Umbilical cord (tissue), 2 donors: Measurements from ENCODE around the gene CSRNP3. TPM values are rescaled to one million over a fixed set of nuclear protein-coding genes. Genes with fewer than 3 reads are reported as not detected.

Source experiments
- DNase-seq: peaks from one replicate; pipeline ENCODE4 v3.0.0-alpha.2; 2015; ENCODE audit warnings: low spot score
- total RNA-seq: library from RNA; depleted of rRNA; stranded (reverse); fragments of >200 nt; gene quantifications from one replicate; pipeline ENCODE4 v1.2.3, GENCODE V29; 2014; ENCODE audit warnings: low replicate concordance; ENCODE audit not compliant: insufficient read depth

CSRNP3 gene
- total RNA-seq, 1 donor from 2014 or later = 10.4 TPM

DNA sequence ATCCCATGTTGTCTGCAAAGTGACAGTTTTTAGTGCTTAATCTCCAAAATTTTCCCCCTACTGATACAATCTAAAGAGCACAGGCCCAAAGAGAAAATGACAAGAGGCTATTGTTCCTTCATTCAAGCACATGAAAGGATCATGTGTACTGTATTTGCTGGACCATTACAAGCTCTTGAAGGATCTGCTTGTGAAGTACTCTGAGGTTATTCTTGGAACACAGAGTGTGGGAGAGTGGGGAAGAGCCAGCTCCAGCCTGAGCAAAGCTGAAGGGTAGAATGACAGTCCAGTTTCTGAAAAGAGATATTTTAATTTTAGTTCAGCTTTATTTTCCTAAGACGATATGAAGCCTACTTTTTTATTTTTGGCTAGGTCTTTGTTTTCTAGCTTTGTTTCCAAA is 212.3 kb downstream of the CSRNP3 start:
- no peak for DNase-seq

- DNase-seq = no peak
These were observed 213.0 kb downstream of the CSRNP3 start for GRCh38 chr2:165682546-165682945.

- no peak for DNase-seq
These were observed 217.3 kb downstream of the CSRNP3 start for GRCh38 chr2:165686800-165687199.

DNA sequence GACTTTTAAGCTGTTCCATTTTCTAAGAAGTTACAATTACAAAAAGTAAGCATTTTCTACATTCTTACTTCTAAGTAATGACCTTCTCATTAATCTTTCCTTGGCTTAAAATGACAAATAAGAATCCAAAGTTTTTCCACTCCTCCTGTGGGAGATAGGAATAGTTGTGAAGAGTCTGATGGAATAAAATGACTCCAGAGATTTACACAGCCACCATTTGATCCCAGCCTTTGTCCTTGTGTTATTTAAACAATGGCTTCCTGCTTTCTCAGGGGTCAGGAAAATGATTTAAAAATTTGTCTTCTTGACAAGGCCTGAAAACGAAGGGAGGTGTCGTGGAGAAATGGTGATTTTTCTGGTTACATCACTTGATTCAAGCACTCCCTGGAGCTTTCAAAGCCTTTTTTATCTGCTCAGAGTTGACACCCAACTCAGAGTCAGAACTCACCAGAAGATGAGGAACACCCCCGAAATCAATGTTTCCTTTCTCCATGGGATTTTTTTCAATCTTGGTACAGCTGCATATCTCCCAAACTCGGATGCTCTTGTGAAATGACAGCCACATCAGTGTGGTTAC is 218.0 kb downstream of the CSRNP3 start:
- DNase-seq = no peak

GRCh38 chr2:165691615-165692014 is 222.1 kb downstream of the CSRNP3 start:
- peak; percentile 58 for DNase-seq

DNA sequence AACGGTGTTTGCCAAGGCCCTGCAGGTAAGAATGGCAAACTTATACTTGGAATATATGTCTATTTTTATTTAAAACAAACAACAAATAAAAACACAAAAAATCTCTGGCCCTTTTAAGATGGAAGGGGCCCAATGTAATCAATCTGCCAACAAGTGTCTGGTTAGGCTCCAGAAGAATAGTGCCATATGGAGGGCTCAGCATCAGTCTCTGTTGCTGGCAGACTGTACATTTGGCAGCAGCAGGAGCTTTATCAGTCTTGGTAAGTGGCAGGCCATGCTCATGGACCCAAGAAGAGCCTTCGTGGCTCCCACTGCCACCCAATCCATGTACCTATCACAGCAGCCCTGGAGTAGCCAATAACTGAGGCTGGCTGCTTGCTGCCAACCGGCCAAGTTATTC is 223.4 kb downstream of the CSRNP3 start:
- DNase-seq = no peak

- DNase-seq = no peak
These were observed 224.3 kb downstream of the CSRNP3 start for GRCh38 chr2:165693838-165694237.

- no peak for DNase-seq
These were observed 228.4 kb downstream of the CSRNP3 start for GRCh38 chr2:165697748-165698443.

DNA sequence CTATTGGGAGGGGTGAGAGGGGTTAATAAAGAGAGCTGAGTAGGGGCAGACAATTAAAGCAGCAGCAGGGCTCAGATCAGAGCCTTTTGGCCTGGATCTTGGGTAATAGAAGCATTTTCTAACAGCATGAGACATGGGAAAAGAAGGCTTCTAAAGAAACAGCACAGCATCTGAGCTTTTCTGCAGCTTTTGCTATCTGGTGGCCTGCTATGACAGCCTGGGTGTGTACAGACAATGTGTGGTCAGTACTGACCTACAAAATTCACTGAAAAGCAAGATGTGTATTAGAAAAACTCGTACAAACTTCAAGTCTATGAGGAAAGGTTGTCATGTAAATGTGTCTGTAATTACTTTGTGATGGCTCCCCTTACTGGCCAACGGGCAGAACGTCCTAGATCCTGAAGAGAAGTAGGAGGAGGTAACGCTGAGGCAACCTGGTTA is 229.0 kb downstream of the CSRNP3 start:
- peak; percentile 63 for DNase-seq

DNA sequence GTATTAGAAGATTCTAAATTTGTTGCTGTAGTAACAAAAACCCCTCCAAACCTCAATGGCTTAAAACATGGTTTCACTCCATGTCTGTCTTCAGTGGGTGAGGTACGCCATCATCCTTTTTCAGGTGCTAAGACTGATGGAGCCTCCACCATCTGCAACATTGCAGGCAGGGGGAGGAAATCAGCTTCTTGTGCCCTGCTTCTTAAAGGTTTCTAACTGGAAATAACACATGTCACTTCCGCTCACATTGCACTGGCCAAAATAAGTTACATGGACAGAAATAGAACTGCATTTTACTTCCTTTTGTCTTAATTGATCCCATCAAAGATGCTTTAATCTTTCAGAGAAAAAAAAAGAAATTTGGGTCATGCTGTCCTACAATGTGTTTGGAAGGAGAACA is 230.4 kb downstream of the CSRNP3 start:
- DNase-seq = no peak

DNA sequence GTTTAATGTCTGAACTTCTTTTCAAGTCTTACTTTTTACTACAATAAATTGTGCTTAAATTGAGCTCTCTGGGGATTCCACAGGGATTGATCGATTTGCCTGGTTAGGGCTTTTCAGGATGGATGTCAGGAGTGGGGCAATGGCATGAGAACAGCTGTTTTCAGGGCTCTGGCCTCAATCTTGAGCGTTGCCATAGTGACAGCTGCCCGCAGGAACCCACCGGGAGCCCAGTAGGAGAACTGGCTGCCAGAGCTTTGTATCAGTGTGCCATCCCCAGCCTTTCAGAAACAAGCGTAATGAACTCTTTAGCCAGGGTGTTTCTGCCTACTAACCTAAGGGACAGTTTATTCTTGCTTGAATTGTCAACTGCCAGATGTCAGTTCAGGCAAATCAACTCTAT is 231.0 kb downstream of the CSRNP3 start:
- DNase-seq = no peak

DNA sequence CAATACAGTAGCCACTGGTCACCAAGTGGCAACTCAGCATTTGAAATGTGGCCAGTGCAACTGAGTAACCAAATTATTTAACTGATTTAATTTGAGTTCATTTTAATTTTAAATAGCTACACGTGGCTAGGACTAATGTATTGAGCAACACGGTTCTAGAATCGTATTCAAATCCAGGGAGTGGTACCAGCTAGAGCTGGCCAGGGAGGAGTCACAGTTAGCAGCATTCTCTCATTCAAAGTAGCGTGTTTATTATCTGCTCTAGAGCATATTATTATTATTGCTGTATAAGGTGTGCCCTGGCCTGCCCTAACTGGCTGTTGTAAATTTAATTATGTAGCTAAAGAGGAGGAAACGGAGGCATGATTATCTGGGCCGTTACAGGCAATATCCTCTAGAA is 231.6 kb downstream of the CSRNP3 start:
- DNase-seq = no peak

DNA sequence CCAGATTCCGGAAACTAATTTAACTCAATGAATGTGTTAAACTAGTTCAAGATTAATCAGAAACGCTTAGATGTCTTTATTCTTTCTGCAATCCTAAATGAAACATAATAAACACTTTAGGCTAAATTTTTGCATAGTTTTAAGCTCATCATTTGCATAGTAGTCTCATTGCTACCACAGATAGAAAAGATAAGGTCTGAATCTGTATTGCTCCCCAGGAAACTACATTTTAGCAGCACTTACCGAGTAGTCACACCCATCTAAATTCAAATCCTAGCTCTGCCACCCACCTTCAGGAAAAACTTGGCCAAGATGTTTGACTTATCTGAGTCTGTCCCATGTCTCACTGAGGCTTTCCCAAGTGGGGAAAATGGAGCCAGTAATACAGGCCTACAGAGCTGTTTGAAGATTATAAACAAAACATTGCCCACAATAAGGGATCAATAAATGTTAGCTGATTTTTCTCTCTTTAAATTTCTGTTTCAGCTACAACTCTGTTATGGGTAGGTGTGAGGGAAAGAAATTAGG is 237.5 kb downstream of the CSRNP3 start:
- no peak for DNase-seq

DNA sequence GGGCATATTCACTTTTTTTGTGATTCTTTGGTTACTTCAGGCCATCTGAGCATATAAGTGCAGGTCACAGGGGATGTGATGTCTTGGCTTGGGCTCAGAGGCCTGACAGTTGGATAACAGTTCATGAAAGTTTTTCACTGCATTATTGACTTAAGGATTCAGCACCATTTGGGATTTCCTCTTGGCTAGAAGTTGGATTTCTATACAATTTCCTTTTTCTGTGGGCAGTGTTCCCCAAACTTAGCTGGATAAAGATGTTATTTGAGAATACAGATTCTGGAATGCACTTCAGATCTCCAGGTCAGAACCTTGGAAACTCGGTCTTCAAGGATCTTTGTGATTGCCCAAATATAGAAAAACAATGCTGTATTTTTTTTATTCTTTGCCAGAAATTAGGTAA is 246.6 kb downstream of the CSRNP3 start:
- no peak for DNase-seq

- DNase-seq = no peak
These were observed 249.2 kb downstream of the CSRNP3 start for GRCh38 chr2:165718610-165719210.

- no peak for DNase-seq
These were observed 251.0 kb downstream of the CSRNP3 start for GRCh38 chr2:165720511-165720910.

DNA sequence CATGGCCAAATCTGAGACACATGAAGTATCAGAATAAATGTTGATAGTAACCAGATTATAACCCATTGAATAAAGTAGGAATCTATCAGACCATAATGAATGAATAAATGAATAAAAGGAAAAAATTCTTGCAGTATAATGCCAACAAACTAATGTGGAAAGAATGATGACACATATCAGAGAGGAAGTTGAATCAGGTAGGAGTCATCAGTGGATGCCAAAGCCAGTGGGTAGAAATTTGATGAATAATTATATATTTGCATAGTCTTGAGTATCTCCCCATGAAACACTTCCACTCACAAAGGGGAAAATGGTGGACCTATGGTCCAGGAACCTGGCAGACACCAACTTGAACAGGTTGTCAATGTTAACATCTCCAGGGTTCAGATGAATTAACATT is 255.9 kb downstream of the CSRNP3 start:
- no peak for DNase-seq

Other genes with a start within 250 kb of the CSRNP3 start
- 10.1 TPM for gene SCN2A, start 230.3 kb upstream of the CSRNP3 start, total RNA-seq